ENCODE results near the gene TKT. TPM values are rescaled to one million over a fixed set of nuclear protein-coding genes. Genes with fewer than 3 reads are reported as not detected.

The TKT gene
- total RNA-seq, 4 donors from 2014 or later: 497 to 698 (median 627) TPM

- Histone ChIP-seq H3K4me1 (peaks cover 0 to 13% (median 4%) of the 10 kb centered on the region in 3 donors), H3K4me3 (no peak overlapping the region), H3K27ac (no peak overlapping the region), H3K36me3 (no peaks in the 10 kb centered on the region), H3K9me3 (no peaks in the 10 kb centered on the region), H3K27me3 (no peaks in the 10 kb centered on the region)
- TF ChIP-seq CTCF (IDR thresholded peaks at IDR 0.05) (peak in 1 of 6 experiments; percentile 26), POLR2A (IDR thresholded peaks at IDR 0.05) (no peak)
- DNase-seq: no peak
- WGBS, 2 donors: 52 to 56% methylated on average over 3 of the region's 3 CpGs
- intact Hi-C loops (cut with DNase I): loop anchor here (5.0 kb wide), 2 partner anchors 68 to 88 kb away; partner anchors contain the start of gene RFT1
These were observed 56.0 kb downstream of the TKT start for GRCh38 chr3:53199834-53200233.

GRCh38 chr3:53198996-53199395, 56.8 kb downstream of the TKT start:
- Histone ChIP-seq H3K9me3 (no peaks in the 10 kb centered on the region), H3K27ac (no peak overlapping the region), H3K36me3 (peaks cover 0 to 1% (median 0%) of the 10 kb centered on the region in 3 donors), H3K27me3 (no peaks in the 10 kb centered on the region), H3K4me1 (peaks cover 0 to 21% (median 11%) of the 10 kb centered on the region in 3 donors), H3K4me3 (no peak overlapping the region)
- 76 to 87% methylated on average over 4 to 6 of the region's 7 CpGs for WGBS, 2 donors
- no peak for DNase-seq
- TF ChIP-seq POLR2A (IDR thresholded peaks at IDR 0.05) (no peak), CTCF (IDR thresholded peaks at IDR 0.05) (no peak)
- intact Hi-C loops (cut with DNase I): loop anchor here (5.0 kb wide), 2 partner anchors 67 to 87 kb away; partner anchors contain the start of gene RFT1

- Histone ChIP-seq H3K27me3 (no peaks in the 10 kb centered on the region), H3K4me1 (peaks cover 0 to 27% (median 11%) of the 10 kb centered on the region in 3 donors), H3K4me3 (no peak overlapping the region), H3K9me3 (no peaks in the 10 kb centered on the region), H3K36me3 (peaks cover 0 to 7% (median 0%) of the 10 kb centered on the region in 3 donors), H3K27ac (no peak overlapping the region)
- no peak for DNase-seq
- 67 to 78% methylated on average over 3 to 5 of the region's 10 CpGs for WGBS, 2 donors
- TF ChIP-seq POLR2A (IDR thresholded peaks at IDR 0.05): no peak
- TF ChIP-seq CTCF (IDR thresholded peaks at IDR 0.05): no peak
- intact Hi-C loops (cut with DNase I): loop anchor here (5.0 kb wide), 2 partner anchors 66 to 86 kb away; partner anchors contain the start of gene RFT1
These were observed 57.4 kb downstream of the TKT start for GRCh38 chr3:53198256-53198977.

- Histone ChIP-seq H3K36me3 (peaks cover 0 to 23% (median 0%) of the 10 kb centered on the region in 3 donors), H3K4me1 (peaks cover 0 to 44% (median 11%) of the 10 kb centered on the region in 3 donors), H3K27me3 (no peaks in the 10 kb centered on the region), H3K9me3 (no peaks in the 10 kb centered on the region), H3K27ac (no peak overlapping the region), H3K4me3 (no peak overlapping the region)
- TF ChIP-seq CTCF (IDR thresholded peaks at IDR 0.05) (no peak), POLR2A (IDR thresholded peaks at IDR 0.05) (no peak)
- 66 to 71% methylated on average over 12 to 14 of the region's 17 CpGs for WGBS, 2 donors
- no peak for DNase-seq
- intact Hi-C loops (cut with DNase I): loop anchor here (5.0 kb wide), 2 partner anchors 64 to 84 kb away; partner anchors contain the start of gene RFT1
These were observed 59.0 kb downstream of the TKT start for GRCh38 chr3:53196575-53197407.

Data from esophagus squamous epithelium (tissue), 5 donors.